Measurements from ENCODE around the gene NONO. TPM values are rescaled to one million over a fixed set of nuclear protein-coding genes. Genes with fewer than 3 reads are reported as not detected.

NONO gene
- total RNA-seq, 1 donor from 2014 or later, result 86.8 TPM

Other genes with a start within 250 kb of the NONO start
- gene SNX12, start 215.3 kb upstream of the NONO start, total RNA-seq, result 19.4 TPM
- gene FOXO4, start 187.8 kb upstream of the NONO start, total RNA-seq, result 13.2 TPM
- not detected for gene CXorf65, start 176.9 kb upstream of the NONO start, total RNA-seq
- 1.9 TPM for gene IL2RG, start 172.1 kb upstream of the NONO start, total RNA-seq
- gene MED12, start 165.0 kb upstream of the NONO start, total RNA-seq, result 9.6 TPM
- 0.20 TPM for gene NLGN3, start 138.8 kb upstream of the NONO start, total RNA-seq
- gene GJB1, start 60.4 kb upstream of the NONO start, total RNA-seq, result 255 TPM
- gene ZMYM3, start 29.5 kb upstream of the NONO start, total RNA-seq, result 14.8 TPM
- 1.0 TPM for gene ITGB1BP2, start 18.1 kb downstream of the NONO start, total RNA-seq
- gene TAF1, start 82.7 kb downstream of the NONO start, total RNA-seq, result 13.2 TPM
- 39.5 TPM for gene OGT, start 249.5 kb downstream of the NONO start, total RNA-seq